Measurements from ENCODE around the gene CCDC60.

The CCDC60 gene

GRCh38 chr12:119450771-119451170 is 116.2 kb downstream of the CCDC60 start:
- no peak overlapping the region for H3K4me3 ChIP-seq (ENCODE audit: low read depth, low read length)
- no peak for TF ChIP-seq CTCF (IDR thresholded peaks at IDR 0.05; ENCODE audit: low read depth, low read length)
- in situ Hi-C loops (cut with HindIII; ENCODE audit: low sequenced_read_pairs), result no loop called here
- no peak for DNase-seq (ENCODE audit: low read depth, low spot score)

GRCh38 chr12:119456824-119457223 is 122.3 kb downstream of the CCDC60 start:
- in situ Hi-C loops (cut with HindIII; ENCODE audit: low sequenced_read_pairs), result no loop called here
- DNase-seq (ENCODE audit: low read depth, low spot score), result no peak
- no peak overlapping the region for H3K4me3 ChIP-seq (ENCODE audit: low read depth, low read length)
- TF ChIP-seq CTCF (IDR thresholded peaks at IDR 0.05; ENCODE audit: low read depth, low read length), result no peak

- no peak overlapping the region for H3K4me3 ChIP-seq (ENCODE audit: low read depth, low read length)
- TF ChIP-seq CTCF (IDR thresholded peaks at IDR 0.05; ENCODE audit: low read depth, low read length), result no peak
- in situ Hi-C loops (cut with HindIII; ENCODE audit: low sequenced_read_pairs), result no loop called here
- DNase-seq (ENCODE audit: low read depth, low spot score), result no peak
Measured at GRCh38 chr12:119457271-119457670, 122.7 kb downstream of the CCDC60 start.

- H3K4me3 ChIP-seq (ENCODE audit: low read depth, low read length), result no peak overlapping the region
- no peak for DNase-seq (ENCODE audit: low read depth, low spot score)
- in situ Hi-C loops (cut with HindIII; ENCODE audit: low sequenced_read_pairs), result no loop called here
- no peak for TF ChIP-seq CTCF (IDR thresholded peaks at IDR 0.05; ENCODE audit: low read depth, low read length)
Measured at GRCh38 chr12:119459481-119459880, 125.0 kb downstream of the CCDC60 start.

GRCh38 chr12:119460876-119461275 is 126.3 kb downstream of the CCDC60 start:
- in situ Hi-C loops (cut with HindIII; ENCODE audit: low sequenced_read_pairs), result no loop called here
- TF ChIP-seq CTCF (IDR thresholded peaks at IDR 0.05; ENCODE audit: low read depth, low read length), result no peak
- H3K4me3 ChIP-seq (ENCODE audit: low read depth, low read length), result no peak overlapping the region
- no peak for DNase-seq (ENCODE audit: low read depth, low spot score)

DNA sequence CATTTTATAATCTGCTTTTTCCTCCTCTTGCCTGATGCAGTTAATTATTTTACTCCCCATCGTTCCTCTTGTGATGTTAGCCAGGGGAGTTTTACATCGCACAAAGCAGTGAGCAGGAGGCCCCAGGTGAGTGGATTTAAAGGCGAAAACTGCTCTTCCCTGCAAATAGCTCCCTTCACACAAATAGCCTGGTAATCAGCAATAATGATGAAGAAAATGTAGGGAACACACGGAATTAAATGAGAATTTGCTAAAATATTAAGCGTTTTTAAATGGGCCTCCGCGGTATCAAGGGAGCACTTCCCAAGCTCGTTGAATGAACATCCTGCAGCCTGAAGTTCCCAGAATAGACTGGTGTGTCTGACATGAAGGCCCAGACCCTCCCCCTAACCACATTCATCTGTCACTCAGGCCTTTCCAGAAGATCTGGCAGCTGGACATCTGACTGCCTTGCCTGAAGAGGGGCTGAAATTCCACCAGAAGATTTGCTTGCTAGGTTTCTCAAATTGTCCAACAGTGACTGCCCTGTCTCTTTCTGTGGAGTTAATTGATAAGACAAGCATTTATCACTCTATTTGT is 127.2 kb downstream of the CCDC60 start:
- H3K4me3 ChIP-seq (ENCODE audit: low read depth, low read length), result no peak overlapping the region
- no peak for TF ChIP-seq CTCF (IDR thresholded peaks at IDR 0.05; ENCODE audit: low read depth, low read length)
- in situ Hi-C loops (cut with HindIII; ENCODE audit: low sequenced_read_pairs), result no loop called here
- no peak for DNase-seq (ENCODE audit: low read depth, low spot score)

Measured in astrocyte of the spinal cord (primary cell).